Daoy (cell line): ENCODE measurements around the gene LRIG1. TPM values are rescaled to one million over a fixed set of nuclear protein-coding genes. Genes with fewer than 3 reads are reported as not detected.

Experiments
- DNase-seq: peaks from one replicate; pipeline ENCODE4 v3.0.0-alpha.2; 2015; ENCODE audit warnings: low read depth
- total RNA-seq: library from RNA; depleted of rRNA; stranded (reverse); fragments of >200 nt; shearing (Covaris generic); gene quantifications from 2 replicates; pipeline ENCODE4 v1.2.3, GENCODE V29; 2014

The LRIG1 gene
- total RNA-seq, 1 experiment from 2014 or later, result 23.8 TPM

GRCh38 chr3:66386011-66386924, 114.6 kb downstream of the LRIG1 start:
- DNase-seq, result no peak

- DNase-seq, result no peak
Measured at GRCh38 chr3:66385066-66385465, 115.8 kb downstream of the LRIG1 start.

GRCh38 chr3:66383998-66384745, 116.7 kb downstream of the LRIG1 start:
- no peak for DNase-seq

GRCh38 chr3:66383023-66383422, 117.8 kb downstream of the LRIG1 start:
- no peak for DNase-seq

- no peak for DNase-seq
Measured at GRCh38 chr3:66382142-66382541, 118.7 kb downstream of the LRIG1 start.

GRCh38 chr3:66381626-66382025, 119.2 kb downstream of the LRIG1 start:
- DNase-seq, result no peak

- DNase-seq, result no peak
Measured at GRCh38 chr3:66380200-66380932, 120.5 kb downstream of the LRIG1 start.

- no peak for DNase-seq
Measured at GRCh38 chr3:66379565-66379964, 121.3 kb downstream of the LRIG1 start.

- peak; percentile 15 for DNase-seq
Measured at GRCh38 chr3:66378256-66378655, 122.6 kb downstream of the LRIG1 start.

- DNase-seq, result no peak
Measured at GRCh38 chr3:66377800-66378199, 123.0 kb downstream of the LRIG1 start.

- peak; percentile 32 for DNase-seq
Measured at GRCh38 chr3:66376568-66376967, 124.3 kb downstream of the LRIG1 start.

GRCh38 chr3:66372681-66373350, 128.0 kb downstream of the LRIG1 start:
- no peak for DNase-seq

GRCh38 chr3:66371432-66371831, 129.4 kb downstream of the LRIG1 start:
- DNase-seq, result no peak

- no peak for DNase-seq
Measured at GRCh38 chr3:66370179-66370578, 130.6 kb downstream of the LRIG1 start.

GRCh38 chr3:66367979-66368378, 132.8 kb downstream of the LRIG1 start:
- DNase-seq, result no peak

GRCh38 chr3:66366747-66367146, 134.1 kb downstream of the LRIG1 start:
- no peak for DNase-seq

- no peak for DNase-seq
Measured at GRCh38 chr3:66365080-66365479, 135.7 kb downstream of the LRIG1 start.

- no peak for DNase-seq
Measured at GRCh38 chr3:66363148-66363547, 137.7 kb downstream of the LRIG1 start.

- peak; percentile 39 for DNase-seq
Measured at GRCh38 chr3:66362541-66362941, 138.3 kb downstream of the LRIG1 start.

GRCh38 chr3:66361356-66361755, 139.5 kb downstream of the LRIG1 start:
- DNase-seq, result no peak

- no peak for DNase-seq
Measured at GRCh38 chr3:66355997-66356396, 144.8 kb downstream of the LRIG1 start.

- DNase-seq, result no peak
Measured at GRCh38 chr3:66355394-66355793, 145.4 kb downstream of the LRIG1 start.
